Measurements from ENCODE around the gene ASIP. TPM values are rescaled to one million over a fixed set of nuclear protein-coding genes. Genes with fewer than 3 reads are reported as not detected.

Gene ASIP
- polyA plus RNA-seq, 1 donor (not counting 4 experiments of a cell fraction or from before 2014, with no cell fraction given), result not detected

- Histone ChIP-seq H3K27me3 (ENCODE audit: control insufficient read depth, extremely low read depth, insufficient read depth, low read length) (no peaks in the 10 kb centered on the region), H3K36me3 (ENCODE audit: control insufficient read depth in 2 of 2, extremely low read depth in 1 of 2, insufficient read depth in 2 of 2, low read length in 2 of 2) (peaks cover 20 to 35% of the 10 kb centered on the region in 2 experiments), H3K9me3 (ENCODE audit: control insufficient read depth, low read depth, low read length) (no peaks in the 10 kb centered on the region), H3K4me1 (ENCODE audit: control insufficient read depth, extremely low read depth, insufficient read depth, low read length) (peaks cover 23% of the 10 kb centered on the region), H4K20me1 (ENCODE audit: control insufficient read depth, extremely low read depth, insufficient read depth, low read length) (peaks cover 39% of the 10 kb centered on the region), H2AFZ (ENCODE audit: control insufficient read depth, low read length) (no peak overlapping the region), H3K9me1 (ENCODE audit: control insufficient read depth, extremely low read depth, insufficient read depth, low read length) (no peaks in the 10 kb centered on the region), H3K9ac (ENCODE audit: control insufficient read depth, extremely low read depth, insufficient read depth, low read length) (no peak overlapping the region), H3K27ac (ENCODE audit: control insufficient read depth, insufficient read depth, low read length) (no peak overlapping the region), H3K4me2 (ENCODE audit: control insufficient read depth, extremely low read depth, insufficient read depth, low read depth, low read length) (peak overlapping the region; percentile 31), H3K4me3 (ENCODE audit: control insufficient read depth in 2 of 3, extremely low read depth in 1 of 3, insufficient read depth in 2 of 3, low read depth in 1 of 3, low read length in 3 of 3) (no peak overlapping the region), H3K79me2 (ENCODE audit: control insufficient read depth, insufficient read depth, low read length) (peaks cover 77% of the 10 kb centered on the region)
- dilution Hi-C loops (cut with MboI; ENCODE audit: extremely low pct_ligation_motif_present, low sequenced_read_pairs), result no loop called here
- no peak for FAIRE-seq
- DNase-seq (ENCODE audit: low read depth, low spot score), result no peak
- TF ChIP-seq CTCF (optimal IDR thresholded peaks at IDR 0.05 in 1 of 3, IDR thresholded peaks at IDR 0.05 in 1 of 3, conservative IDR thresholded peaks at IDR 0.05 in 1 of 3; ENCODE audit: extremely low read depth in 1 of 3, insufficient read depth in 2 of 3, low read length in 3 of 3), result no peak
- no peak for TF ChIP-seq EZH2 (IDR thresholded peaks at IDR 0.05; ENCODE audit: low read length)
These were observed 58.5 kb downstream of the ASIP start for GRCh38 chr20:34299556-34300255.

- DNase-seq (ENCODE audit: low read depth, low spot score), result no peak
- no peak overlapping the region for H3K27ac ChIP-seq (ENCODE audit: control insufficient read depth, insufficient read depth, low read length)
- no peak overlapping the region for H2AFZ ChIP-seq (ENCODE audit: control insufficient read depth, low read length)
- no peak for FAIRE-seq
- H3K4me1 ChIP-seq (ENCODE audit: control insufficient read depth, extremely low read depth, insufficient read depth, low read length), result peaks cover 26% of the 10 kb centered on the region
- H3K36me3 ChIP-seq (ENCODE audit: control insufficient read depth in 2 of 2, extremely low read depth in 1 of 2, insufficient read depth in 2 of 2, low read length in 2 of 2), result peaks cover 14 to 29% of the 10 kb centered on the region in 2 experiments
- H3K79me2 ChIP-seq (ENCODE audit: control insufficient read depth, insufficient read depth, low read length), result peaks cover 71% of the 10 kb centered on the region
- peak overlapping the region; percentile 31 for H3K4me2 ChIP-seq (ENCODE audit: control insufficient read depth, extremely low read depth, insufficient read depth, low read depth, low read length)
- H3K9me1 ChIP-seq (ENCODE audit: control insufficient read depth, extremely low read depth, insufficient read depth, low read length), result no peaks in the 10 kb centered on the region
- no peak overlapping the region for H3K4me3 ChIP-seq (ENCODE audit: control insufficient read depth in 2 of 3, extremely low read depth in 1 of 3, insufficient read depth in 2 of 3, low read depth in 1 of 3, low read length in 3 of 3)
- H3K27me3 ChIP-seq (ENCODE audit: control insufficient read depth, extremely low read depth, insufficient read depth, low read length), result no peaks in the 10 kb centered on the region
- dilution Hi-C loops (cut with MboI; ENCODE audit: extremely low pct_ligation_motif_present, low sequenced_read_pairs), result no loop called here
- H3K9ac ChIP-seq (ENCODE audit: control insufficient read depth, extremely low read depth, insufficient read depth, low read length), result no peak overlapping the region
- H4K20me1 ChIP-seq (ENCODE audit: control insufficient read depth, extremely low read depth, insufficient read depth, low read length), result peaks cover 33% of the 10 kb centered on the region
- H3K9me3 ChIP-seq (ENCODE audit: control insufficient read depth, low read depth, low read length), result no peaks in the 10 kb centered on the region
- TF ChIP-seq CTCF (optimal IDR thresholded peaks at IDR 0.05 in 1 of 3, IDR thresholded peaks at IDR 0.05 in 1 of 3, conservative IDR thresholded peaks at IDR 0.05 in 1 of 3; ENCODE audit: extremely low read depth in 1 of 3, insufficient read depth in 2 of 3, low read length in 3 of 3) (no peak), EZH2 (IDR thresholded peaks at IDR 0.05; ENCODE audit: low read length) (no peak)
These were observed 59.1 kb downstream of the ASIP start for GRCh38 chr20:34300256-34300806.

All from keratinocyte (primary cell).